ENCODE results near the gene FRMD3.
"Not testable (repeated sequence)": the region's sequence is repeated elsewhere in the genome, so short reads cannot be mapped to it uniquely, and the experiment has no call there.

FRMD3 gene

DNA sequence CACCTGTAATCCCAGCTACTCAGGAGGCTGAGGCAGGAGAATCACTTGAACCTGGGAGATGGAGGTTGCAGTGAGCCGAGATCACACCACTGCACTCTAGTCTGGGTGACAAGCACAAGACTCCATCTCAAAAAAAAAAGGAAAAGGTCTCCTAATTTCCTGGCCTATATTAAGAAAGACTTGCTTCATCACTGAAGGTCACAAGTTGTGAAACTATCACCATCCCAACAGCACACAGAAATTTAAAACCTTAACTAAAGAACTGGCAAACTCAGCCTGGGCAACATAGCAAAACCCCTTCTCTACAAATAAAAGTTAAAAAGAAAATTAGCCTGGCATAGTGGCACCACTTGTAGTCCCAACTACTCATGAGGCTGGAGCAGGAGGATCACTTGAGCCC lies 17.2 kb downstream of the FRMD3 start:
- no peak for DNase-seq

DNA sequence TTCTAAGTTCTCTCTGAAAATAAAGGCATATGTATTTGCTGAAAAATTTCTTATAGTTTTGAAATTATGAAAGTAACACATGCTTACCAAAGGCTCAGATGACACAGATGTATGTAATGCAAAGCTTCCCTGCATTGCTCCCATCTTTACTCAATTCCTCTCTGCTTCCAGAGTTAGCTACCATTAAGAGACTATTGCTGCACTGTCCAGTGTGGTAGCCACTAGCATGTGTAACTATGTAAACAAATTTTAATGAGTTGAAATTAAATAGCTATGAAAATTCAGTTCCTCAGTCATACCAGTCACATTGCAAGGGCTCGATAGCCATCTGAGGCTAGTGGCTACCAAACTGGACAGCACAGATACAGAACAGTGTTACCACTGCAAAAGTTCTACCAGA lies 17.9 kb downstream of the FRMD3 start:
- DNase-seq = no peak

DNA sequence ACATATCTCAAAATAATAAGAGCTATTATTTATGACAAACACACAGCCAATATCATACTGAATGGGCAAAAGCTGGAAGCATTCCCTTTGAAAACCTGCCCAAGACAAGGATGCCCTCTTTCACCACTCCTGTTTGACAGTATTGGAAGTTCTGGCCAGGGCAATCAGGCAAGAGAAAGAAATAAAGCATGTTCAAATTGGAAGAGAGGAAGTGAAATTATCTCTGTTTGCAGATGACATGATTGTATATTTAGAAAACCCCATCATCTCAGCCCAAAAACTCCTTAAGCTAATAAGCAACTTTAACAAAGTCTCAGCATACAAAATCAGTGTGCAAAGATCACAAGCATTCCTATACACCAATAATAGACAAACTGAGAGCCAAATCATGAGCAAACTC lies 20.2 kb downstream of the FRMD3 start:
- not testable (repeated sequence) for DNase-seq

DNA sequence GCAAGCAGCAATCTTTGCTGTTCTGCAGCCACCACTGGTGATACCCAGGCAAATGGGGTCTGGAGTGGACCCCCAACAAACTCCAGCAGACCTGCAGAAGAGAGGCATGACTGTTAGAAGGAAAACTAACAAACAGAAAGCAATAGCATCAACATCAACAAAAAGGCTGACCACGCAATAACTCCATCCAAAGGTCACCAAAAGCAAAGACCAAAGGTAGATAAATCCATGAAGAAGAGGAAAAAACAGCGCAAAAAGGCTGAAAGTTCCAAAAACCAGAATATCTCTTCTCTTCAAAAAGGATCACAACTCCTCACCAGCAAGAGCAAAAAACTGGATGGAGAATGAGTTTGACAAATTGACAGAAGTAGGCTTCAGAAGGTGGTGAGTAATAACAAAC lies 23.4 kb downstream of the FRMD3 start:
- no peak for DNase-seq

DNA sequence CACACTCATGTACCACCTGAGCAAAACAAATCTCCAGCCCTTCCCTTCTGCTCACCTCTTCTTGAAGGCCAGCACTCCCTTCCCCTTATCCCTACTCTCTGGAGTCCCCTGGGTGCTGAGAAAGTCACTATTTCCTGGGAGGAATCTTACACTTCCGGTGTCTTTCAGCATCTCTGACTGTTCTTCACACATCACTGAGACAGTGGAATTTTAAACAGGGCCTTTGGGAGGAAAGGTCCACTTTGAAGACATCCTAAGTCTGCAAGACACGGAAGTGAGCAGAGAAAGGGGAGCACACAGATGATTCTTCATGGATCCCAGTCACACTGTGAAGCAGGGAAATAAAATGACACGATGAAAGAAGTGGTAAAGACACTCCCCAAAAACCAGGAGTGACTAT lies 25.6 kb downstream of the FRMD3 start:
- peak; percentile 61 for DNase-seq

DNA sequence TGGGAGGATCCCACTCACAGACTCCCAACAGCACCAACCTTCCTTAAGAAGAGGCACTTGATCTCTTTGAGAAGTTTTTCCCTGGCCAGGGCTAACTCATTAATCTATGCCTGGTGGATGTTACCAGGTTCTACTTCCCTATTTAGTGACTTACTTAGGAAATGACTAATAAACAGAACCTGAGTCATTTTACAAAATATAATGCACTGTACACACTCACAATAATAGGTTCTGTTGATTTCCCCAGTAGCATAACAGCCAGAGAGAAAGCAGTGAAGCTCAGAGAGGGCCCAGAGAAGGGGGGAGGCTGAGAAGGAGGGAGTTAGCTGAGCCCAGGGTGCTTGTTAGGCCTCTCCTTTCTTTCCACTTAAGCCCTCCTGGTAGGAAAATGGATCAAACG lies 27.1 kb downstream of the FRMD3 start:
- peak; percentile 44 for DNase-seq

DNA sequence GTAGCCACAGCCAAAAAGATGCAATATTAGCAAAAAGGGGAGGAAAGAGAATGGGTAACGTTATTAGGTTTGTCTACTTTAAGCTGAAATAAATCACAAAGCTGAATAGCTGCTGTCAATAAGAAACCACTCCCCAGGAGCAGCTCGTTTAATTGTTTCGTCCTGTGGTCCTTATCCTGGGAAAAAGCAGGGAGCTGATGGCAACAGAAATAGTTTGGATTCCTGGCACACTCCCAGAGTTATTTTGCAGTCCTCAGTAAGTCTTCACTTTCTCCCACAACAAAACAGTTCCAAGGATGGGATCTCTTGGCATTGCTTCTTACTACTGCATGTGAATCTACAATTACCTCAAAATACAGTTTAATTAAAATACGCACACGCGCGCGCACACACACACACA lies 28.8 kb downstream of the FRMD3 start:
- DNase-seq = peak; percentile 60

DNA sequence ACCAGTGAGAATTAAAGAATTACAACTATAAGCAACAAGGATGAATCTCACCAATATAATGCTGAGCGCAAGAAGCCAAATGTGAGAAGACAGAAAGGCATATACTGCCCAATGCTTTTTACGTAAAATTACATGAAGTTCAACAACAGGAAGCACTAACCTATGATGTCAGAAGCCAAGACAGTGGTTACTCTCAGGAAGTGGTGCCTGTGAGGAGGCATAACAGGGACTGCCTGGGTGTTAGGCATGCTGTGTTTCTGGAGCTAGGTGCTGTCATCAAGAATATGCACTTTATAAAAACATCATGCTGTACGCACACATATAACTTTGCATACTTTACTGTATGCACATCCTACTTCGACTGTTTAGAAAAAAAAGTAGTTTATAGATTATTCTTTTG lies 30.1 kb downstream of the FRMD3 start:
- DNase-seq = no peak

DNA sequence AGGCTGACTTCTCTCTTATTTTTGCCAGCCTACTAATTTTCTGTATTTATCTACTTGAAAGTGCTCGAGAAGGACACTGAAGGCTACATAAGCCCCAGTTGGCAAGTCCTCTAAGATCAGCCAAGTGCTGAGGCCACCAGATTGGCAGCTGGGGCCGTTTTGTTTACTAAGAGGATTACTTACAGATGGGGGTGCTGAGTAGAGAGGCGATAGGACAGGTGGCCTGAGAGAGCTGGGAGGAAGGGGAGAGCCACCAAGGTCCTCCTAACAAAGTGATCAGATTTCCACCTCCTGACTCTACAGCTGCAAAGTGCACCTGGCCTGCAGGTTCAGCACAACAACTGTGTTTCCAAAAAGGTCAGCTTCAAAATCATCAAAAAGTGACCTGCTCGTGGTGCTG lies 32.9 kb downstream of the FRMD3 start:
- DNase-seq = no peak

DNA sequence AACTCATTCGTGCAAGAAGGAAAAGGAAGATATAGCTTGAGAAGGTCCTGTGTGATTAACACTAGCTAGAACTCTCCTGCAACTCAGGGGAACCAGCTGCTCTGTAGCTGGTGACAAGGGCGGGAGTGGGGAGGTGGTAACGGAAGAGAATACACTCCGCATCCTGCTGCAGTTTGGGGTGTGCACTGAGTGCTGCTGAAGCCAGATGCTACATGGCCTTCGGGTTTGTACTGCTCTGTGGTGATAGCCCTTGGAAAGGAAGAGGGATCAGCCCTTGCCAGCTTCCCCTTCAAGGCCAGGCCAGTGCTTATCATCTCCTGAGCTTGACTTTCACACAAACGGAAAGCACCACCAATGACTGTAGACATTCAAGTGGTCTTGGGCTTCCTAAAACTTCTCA lies 34.3 kb downstream of the FRMD3 start:
- DNase-seq = no peak

DNA sequence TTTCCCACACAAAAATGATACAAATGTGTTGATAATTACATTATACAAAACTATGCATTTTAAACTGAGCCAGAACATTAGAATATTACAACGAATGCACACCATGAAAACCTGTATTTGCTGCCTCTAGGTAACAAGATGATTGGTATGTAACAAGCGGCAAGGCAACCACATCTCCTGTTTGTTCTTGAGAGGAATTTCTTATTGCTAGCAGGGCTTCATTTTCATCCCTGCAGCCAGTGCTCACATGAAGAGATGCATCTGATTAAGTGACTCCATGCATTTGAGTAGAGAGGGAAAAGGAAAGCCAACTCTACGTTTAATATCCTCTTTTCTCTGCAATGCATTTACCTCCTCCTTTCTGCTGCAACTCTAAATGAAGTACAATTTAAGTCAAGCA lies 36.6 kb downstream of the FRMD3 start:
- DNase-seq = peak; percentile 5

DNA sequence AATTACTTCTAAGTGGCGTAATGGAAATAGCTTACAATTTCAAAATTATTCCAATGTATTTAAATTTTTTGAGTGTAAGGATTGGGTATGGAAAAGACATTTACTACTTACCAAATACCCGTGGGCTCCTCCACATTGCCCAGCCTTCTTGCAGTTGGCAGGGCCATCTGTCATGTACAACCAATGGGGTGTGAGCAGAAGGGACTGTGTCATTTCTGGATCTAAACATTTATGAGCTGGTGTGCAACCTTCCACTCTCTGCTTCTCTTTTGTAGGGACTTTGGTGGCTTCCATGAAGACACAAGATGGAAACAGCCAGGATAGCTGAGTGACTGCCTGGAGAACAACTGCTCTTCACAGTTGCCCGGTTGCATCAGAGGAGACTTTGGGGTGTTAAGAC lies 40.8 kb downstream of the FRMD3 start:
- DNase-seq = no peak

DNA sequence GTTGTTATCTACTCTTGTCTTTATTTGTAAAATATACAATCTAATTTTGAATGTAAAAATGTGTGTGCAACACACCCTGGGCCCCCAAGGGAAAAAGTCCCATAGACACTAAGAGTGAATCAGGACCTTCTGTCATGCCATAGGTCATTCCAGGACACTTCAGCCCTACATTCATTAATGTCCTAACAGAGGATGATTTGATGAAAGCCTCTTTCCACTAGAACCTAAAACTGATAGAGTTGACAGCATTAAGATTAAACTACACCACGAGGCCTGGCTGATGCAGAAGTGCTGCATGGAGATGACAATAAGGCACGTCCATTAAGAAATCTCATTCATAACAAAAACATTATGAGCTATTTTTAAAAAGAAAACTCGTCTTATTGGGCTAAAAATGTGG lies 46.2 kb downstream of the FRMD3 start:
- no peak for DNase-seq

DNA sequence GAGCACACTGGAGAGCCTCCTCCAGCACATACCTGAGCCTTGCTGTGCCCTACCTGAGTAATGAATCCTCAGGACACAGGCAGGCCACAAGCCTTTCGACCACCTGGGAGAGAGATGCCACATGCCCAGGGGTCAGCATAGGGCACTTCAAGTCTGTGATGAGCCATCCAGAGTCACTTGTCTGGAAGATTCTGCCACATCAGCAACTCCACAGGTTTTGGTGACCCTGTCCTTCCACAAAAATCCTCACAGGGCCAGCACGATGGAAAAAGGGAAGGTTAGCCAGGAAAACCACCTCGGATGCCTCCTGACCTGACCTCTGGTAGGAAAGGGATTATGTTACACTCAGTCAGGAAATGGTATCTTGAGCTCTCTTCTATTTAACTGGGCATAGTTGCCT lies 46.8 kb downstream of the FRMD3 start:
- no peak for DNase-seq

DNA sequence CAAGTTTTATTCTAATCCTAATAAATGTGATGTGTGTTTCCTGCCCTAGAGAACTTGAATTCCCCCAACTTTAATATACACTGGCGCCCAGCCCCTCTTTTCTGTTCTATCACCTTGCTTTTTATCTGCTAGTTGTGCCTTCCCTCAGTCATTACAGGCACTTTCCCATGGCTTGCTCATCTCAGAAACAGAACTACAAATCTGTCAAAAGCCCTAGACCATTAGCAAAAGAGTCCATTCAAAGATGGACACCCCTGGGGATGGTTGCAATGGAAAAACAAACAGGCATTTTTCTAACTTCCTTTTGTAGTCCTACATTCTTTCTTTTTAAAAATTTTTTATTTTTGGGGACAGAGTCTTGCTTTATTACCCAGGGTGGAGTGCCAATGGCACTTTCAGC lies 48.2 kb downstream of the FRMD3 start:
- no peak for DNase-seq

DNA sequence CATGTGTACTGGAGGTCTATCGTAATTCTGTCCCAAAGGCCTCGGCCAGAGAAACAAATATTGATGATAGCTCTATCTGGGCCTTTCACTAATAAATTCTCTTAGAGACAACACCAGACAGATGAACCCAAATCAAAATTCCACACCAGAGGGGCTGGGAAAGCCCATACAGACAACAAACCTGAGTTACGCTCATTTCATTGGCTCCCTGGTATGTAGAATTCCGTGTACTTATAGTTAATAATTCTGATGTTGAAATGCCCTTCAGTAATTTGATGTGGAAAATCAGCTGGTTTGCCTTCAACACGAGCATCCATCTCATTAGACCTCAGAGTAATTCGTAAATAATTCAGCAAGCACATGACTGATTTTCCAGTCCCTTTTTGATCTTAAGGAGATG lies 53.2 kb downstream of the FRMD3 start:
- no peak for DNase-seq

DNA sequence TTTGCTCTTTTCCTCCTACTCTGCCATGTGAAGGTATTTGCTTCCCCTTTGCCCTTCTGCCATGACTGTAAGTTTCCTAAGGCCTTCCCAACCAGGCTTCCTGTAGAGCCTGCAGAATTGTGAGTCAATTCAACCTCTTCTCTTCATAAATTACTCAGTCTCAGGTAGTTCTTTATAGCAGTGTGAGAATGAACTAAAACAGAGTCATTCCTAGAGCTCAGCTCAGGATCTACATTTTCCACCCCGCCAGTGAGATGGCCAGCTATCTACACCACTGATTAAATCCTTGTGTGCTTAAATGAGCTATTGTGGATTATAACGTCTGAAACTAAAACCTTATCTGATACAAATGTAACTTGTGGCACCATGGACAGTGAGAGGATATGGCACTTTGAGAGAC lies 55.0 kb downstream of the FRMD3 start:
- no peak for DNase-seq

DNA sequence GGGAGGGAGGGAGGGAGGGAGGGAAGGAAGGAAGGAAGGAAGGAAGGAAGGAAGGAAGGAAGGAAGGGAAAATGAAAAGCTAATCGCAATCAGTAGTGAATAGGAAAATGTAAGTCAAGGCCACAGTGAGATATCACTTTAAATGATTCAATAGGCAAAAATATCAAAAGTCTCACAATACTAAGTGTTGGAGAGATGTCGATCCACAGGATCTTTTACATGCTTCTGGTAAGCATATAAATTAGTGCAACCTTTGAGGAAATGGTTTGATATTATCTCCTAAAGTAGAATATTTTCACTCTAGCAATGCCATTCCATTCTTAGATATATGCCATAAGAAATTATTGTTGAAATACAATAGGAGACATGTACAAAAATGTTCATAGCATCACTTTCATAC lies 58.4 kb downstream of the FRMD3 start:
- no peak for DNase-seq

DNA sequence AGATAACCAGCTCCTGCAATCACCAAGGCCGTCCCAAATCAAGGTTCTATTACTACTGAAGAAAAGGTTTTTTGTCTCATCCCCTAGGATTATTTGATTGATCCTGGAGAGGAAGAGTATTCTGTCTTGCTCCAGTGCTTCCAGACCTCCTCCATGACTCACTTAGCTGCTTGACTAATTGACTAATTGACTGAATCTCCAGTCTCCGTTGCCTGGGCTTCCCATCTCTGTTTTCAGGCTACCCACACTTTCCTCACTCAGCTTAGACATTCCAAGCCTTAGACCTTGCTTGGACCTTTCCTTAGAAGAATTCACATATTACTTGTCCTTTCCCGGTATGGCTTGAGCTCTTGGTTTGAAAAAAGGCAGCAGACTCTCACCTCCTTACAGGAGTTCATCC lies 60.6 kb downstream of the FRMD3 start:
- DNase-seq = peak; percentile 90

DNA sequence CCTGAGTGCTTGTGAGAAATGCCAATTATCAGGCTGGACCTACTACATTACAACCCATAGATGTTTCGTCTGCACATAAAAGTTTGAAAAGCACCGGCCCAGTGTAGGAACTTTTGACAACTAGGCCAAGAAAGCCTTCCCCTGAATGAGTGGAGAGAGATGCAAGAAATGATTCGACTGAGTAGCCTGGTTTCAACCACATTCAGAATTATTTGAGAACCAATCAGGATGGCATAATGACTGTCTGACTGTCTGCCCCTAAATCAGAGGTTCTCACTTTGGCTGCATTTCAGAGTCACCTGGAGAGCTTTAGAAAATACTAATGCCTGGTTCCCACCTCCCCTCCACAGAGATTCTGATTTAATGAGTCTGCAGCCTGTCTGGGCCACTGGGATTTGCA lies 61.1 kb downstream of the FRMD3 start:
- DNase-seq = peak; percentile 63

DNA sequence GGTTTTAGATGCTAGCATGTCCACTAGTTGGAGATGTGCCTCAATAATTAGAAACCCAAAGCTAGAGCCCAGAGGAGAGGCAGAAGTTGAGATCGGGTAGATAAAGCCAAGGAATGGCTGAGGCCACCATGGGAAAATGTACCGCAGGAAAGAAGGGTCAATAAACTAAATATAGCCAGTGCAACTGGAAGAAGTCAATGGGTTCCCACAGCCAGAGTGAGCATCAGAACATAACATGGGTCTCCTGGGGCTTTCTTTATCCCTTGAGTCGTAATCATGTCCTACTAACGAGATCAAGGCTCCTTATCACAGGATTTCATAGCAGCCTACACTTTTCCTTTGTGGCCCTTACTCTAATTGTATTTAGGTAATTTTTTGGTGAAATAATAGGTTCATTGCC lies 61.7 kb downstream of the FRMD3 start:
- no peak for DNase-seq

DNA sequence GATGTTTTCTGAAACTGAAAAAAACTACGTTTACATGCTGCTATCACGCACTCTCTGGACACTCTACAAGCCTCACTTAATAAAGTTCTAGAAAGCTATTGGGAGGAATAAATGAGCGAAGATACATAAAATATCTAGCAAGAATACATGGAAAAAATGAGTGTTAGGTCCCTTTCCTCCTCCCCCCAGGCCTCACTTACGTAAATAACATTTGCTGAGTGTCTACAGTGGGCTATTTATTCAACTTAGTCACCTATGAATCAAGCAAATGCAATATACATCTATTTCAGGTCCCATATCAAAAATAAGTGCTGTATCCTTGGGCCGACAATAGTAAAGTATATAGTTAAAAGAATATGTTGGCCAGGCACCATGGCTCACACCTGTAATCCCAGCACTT lies 62.5 kb downstream of the FRMD3 start:
- DNase-seq = no peak

DNA sequence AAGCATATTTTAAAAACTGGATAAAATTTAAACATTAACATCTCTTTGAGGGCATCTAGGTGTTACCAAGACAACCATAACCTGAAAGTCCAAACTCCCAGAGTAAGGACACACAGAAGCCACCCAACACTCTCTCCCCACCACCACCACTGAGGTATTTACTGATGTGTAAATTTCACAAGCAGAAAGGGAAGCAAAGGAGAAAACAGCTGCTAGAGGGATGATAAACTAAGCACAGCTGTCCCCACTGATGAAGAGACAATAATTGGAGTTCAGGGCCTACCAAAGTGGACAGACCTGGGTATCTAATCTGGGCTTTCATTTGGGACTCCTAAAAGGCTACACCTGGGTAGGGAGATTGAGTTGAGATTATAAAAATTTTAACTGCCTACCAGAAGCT lies 63.6 kb downstream of the FRMD3 start:
- DNase-seq = no peak

DNA sequence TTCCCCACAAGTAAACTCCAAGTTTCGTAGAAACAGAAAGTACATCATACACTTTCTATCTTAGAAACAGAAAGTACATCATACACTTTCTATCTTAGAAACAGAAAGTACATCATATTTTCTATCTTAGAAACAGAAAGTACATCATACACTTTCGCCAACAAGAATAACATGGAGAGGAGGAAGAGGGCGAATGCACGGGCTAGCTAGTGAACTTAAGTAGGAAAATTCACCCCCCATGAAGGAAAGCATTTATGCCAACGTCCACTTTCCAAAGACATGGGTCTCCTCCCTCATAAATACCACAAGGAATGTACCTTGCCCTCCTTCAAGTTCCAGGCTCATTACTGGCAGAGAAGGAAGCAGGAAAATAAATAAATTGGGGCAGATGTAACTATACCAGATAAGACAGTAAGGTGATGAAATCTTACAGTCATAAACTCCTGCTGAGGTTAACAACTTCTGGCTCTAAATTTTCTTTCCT lies 64.7 kb downstream of the FRMD3 start:
- peak; percentile 68 for DNase-seq

DNA sequence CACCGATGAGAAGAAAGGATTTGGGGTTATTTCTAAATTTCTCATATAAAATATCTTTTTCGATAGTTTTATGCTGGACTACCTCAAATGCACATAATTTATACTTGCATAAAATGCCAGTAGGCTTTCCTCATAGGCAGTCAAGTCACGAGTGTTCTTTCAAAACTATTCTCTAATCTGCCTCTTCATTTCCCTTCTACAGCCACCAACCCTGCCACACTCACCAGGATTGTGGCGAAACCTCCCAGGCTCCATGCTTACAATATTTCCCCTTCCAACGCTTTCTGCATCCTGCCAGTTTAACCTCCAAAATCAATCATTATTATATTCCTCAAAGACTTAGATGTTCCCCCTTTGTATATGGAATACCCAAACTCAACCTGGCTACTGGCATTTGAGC lies 65.4 kb downstream of the FRMD3 start:
- no peak for DNase-seq

DNA sequence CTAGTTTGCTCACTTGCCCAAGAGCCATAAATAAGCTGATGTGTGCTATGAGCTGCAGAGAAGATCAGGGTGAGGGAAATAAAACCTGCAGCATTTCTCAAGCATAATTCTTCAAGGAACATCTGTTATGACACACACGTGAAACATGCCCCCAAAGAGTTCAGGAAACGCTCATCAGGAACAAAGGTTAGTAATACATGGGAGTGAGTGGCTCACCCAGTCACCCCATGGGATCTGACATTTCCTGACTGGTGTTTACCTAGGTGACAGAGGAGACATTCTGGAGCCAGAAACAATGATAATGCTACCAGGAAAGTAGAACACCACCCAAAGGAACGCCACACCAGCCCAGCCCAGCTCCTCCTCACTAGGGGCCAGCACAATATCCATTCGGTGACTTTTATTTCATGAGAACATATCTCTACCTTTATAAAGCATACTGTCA lies 66.0 kb downstream of the FRMD3 start:
- peak; percentile 44 for DNase-seq

Measured in kidney glomerular epithelial cell (primary cell).